Sigmoid colon (tissue), 4 donors: ENCODE data around the gene TNRC18.

Experiments
- CTCF ChIP-seq, 4 experiments: fragments of 450-650 bp in 3 of 4; fragments of 200-600 bp in 1 of 4; IDR thresholded peaks; one replicate each; pipeline ENCODE4 v1.5.1; 2016 to 2019; ENCODE audit warnings: antibody characterized with exemption in 4 of 4, mild to moderate bottlenecking in 3 of 4, moderate library complexity in 2 of 4
- EP300 ChIP-seq, 4 donors: sonication (generic); formaldehyde crosslinking; IDR thresholded peaks; one replicate each; pipeline ENCODE4 v1.6.1; 2017; ENCODE audit warnings: antibody characterized with exemption in 4 of 4
- POLR2A ChIP-seq, 2 donors: fragments of 450-650 bp; IDR thresholded peaks; one replicate each; pipeline ENCODE4 v1.6.1; 2016; ENCODE audit warnings: antibody characterized with exemption in 2 of 2, mild to moderate bottlenecking in 2 of 2, moderate library complexity in 2 of 2
- POLR2AphosphoS5 ChIP-seq, 4 donors: sonication (generic); formaldehyde crosslinking; IDR thresholded peaks; one replicate each; pipeline ENCODE4 v1.6.1; 2017; ENCODE audit warnings: antibody characterized with exemption in 4 of 4

- TF ChIP-seq CTCF (IDR thresholded peaks at IDR 0.05) (no peak), POLR2A (IDR thresholded peaks at IDR 0.05) (no peak), POLR2AphosphoS5 (IDR thresholded peaks at IDR 0.05) (no peak), EP300 (IDR thresholded peaks at IDR 0.05) (no peak)
Observed at GRCh38 chr7:5448378-5449037, 24.9 kb upstream of the TNRC18 start.
